MV-4-11 (cell line): ENCODE measurements around the gene REXO1.
A peak's percentile ranks its signal among the peaks of the same experiment; 100 is the strongest.

Experiments
- DNase-seq: peaks from one replicate; lab custom pipeline; 2025; lab: John Stamatoyannopoulos, UW

REXO1 gene

GRCh38 chr19:1828279-1829238 lies 19.7 kb downstream of the REXO1 start:
- no peak for DNase-seq

GRCh38 chr19:1827566-1828278 lies 20.6 kb downstream of the REXO1 start:
- DNase-seq: no peak

GRCh38 chr19:1826557-1827521 lies 21.4 kb downstream of the REXO1 start:
- DNase-seq: no peak

GRCh38 chr19:1825909-1826556 lies 22.2 kb downstream of the REXO1 start:
- peak; percentile 36 for DNase-seq

GRCh38 chr19:1824252-1824622 lies 24.0 kb downstream of the REXO1 start:
- DNase-seq: no peak

- no peak for DNase-seq
Measured at GRCh38 chr19:1823539-1824251, 24.6 kb downstream of the REXO1 start.

- no peak for DNase-seq
Measured at GRCh38 chr19:1823020-1823419, 25.3 kb downstream of the REXO1 start.

- no peak for DNase-seq
Measured at GRCh38 chr19:1822210-1822609, 26.1 kb downstream of the REXO1 start.

- no peak for DNase-seq
Measured at GRCh38 chr19:1819341-1820255, 28.7 kb downstream of the REXO1 start.

GRCh38 chr19:1818549-1819195 lies 29.6 kb downstream of the REXO1 start:
- no peak for DNase-seq

GRCh38 chr19:1817553-1818179 lies 30.6 kb downstream of the REXO1 start:
- no peak for DNase-seq

- no peak for DNase-seq
Measured at GRCh38 chr19:1816530-1817298, 31.6 kb downstream of the REXO1 start.

- no peak for DNase-seq
Measured at GRCh38 chr19:1815605-1816529, 32.4 kb downstream of the REXO1 start.

- DNase-seq: no peak
Measured at GRCh38 chr19:1814833-1815604, 33.3 kb downstream of the REXO1 start.

GRCh38 chr19:1814391-1814790 lies 33.9 kb downstream of the REXO1 start:
- DNase-seq: no peak
